Measurements from ENCODE around the gene MYO18A.
"Not testable (repeated sequence)": the region's sequence is repeated elsewhere in the genome, so short reads cannot be mapped to it uniquely, and the experiment has no call there.

- TF ChIP-seq, protein P1, sequence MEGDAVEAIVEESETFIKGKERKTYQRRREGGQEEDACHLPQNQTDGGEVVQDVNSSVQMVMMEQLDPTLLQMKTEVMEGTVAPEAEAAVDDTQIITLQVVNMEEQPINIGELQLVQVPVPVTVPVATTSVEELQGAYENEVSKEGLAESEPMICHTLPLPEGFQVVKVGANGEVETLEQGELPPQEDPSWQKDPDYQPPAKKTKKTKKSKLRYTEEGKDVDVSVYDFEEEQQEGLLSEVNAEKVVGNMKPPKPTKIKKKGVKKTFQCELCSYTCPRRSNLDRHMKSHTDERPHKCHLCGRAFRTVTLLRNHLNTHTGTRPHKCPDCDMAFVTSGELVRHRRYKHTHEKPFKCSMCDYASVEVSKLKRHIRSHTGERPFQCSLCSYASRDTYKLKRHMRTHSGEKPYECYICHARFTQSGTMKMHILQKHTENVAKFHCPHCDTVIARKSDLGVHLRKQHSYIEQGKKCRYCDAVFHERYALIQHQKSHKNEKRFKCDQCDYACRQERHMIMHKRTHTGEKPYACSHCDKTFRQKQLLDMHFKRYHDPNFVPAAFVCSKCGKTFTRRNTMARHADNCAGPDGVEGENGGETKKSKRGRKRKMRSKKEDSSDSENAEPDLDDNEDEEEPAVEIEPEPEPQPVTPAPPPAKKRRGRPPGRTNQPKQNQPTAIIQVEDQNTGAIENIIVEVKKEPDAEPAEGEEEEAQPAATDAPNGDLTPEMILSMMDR (IDR thresholded peaks at IDR 0.05 in 2 of 3, conservative IDR thresholded peaks at IDR 0.05 in 1 of 3; ENCODE audit: borderline replicate concordance in 1 of 3, insufficient read depth in 1 of 3, low read depth in 2 of 3, low read length in 2 of 3): not testable (repeated sequence)
- not testable (repeated sequence) for TF ChIP-seq POLR2A (IDR thresholded peaks at IDR 0.05; ENCODE audit: borderline replicate concordance, extremely low read depth, insufficient read depth, insufficient read length); SIN3A (IDR thresholded peaks at IDR 0.05; ENCODE audit: low read depth); YY1 (IDR thresholded peaks at IDR 0.05; ENCODE audit: extremely low read depth, insufficient replicate concordance, low read depth, low read length); EZH2 (IDR thresholded peaks at IDR 0.05)
- TF ChIP-seq, protein P2, sequence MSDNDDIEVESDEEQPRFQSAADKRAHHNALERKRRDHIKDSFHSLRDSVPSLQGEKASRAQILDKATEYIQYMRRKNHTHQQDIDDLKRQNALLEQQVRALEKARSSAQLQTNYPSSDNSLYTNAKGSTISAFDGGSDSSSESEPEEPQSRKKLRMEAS (IDR thresholded peaks at IDR 0.05): not testable (repeated sequence)
- TF ChIP-seq, protein P3, sequence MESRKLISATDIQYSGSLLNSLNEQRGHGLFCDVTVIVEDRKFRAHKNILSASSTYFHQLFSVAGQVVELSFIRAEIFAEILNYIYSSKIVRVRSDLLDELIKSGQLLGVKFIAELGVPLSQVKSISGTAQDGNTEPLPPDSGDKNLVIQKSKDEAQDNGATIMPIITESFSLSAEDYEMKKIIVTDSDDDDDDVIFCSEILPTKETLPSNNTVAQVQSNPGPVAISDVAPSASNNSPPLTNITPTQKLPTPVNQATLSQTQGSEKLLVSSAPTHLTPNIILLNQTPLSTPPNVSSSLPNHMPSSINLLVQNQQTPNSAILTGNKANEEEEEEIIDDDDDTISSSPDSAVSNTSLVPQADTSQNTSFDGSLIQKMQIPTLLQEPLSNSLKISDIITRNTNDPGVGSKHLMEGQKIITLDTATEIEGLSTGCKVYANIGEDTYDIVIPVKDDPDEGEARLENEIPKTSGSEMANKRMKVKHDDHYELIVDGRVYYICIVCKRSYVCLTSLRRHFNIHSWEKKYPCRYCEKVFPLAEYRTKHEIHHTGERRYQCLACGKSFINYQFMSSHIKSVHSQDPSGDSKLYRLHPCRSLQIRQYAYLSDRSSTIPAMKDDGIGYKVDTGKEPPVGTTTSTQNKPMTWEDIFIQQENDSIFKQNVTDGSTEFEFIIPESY (IDR thresholded peaks at IDR 0.05; ENCODE audit: extremely low read depth, insufficient replicate concordance, low read length): not testable (repeated sequence)
Observed at GRCh38 chr17:29168759-29169126, 11.5 kb downstream of the MYO18A start.

Measured in HCT116 (cell line).